ENCODE measurements around the gene PVALEF. TPM values are rescaled to one million over a fixed set of nuclear protein-coding genes. Genes with fewer than 3 reads are reported as not detected.

The PVALEF gene
- polyA plus RNA-seq, 1 of the 3 experiments (the other 2 are of a cell fraction): not detected

DNA sequence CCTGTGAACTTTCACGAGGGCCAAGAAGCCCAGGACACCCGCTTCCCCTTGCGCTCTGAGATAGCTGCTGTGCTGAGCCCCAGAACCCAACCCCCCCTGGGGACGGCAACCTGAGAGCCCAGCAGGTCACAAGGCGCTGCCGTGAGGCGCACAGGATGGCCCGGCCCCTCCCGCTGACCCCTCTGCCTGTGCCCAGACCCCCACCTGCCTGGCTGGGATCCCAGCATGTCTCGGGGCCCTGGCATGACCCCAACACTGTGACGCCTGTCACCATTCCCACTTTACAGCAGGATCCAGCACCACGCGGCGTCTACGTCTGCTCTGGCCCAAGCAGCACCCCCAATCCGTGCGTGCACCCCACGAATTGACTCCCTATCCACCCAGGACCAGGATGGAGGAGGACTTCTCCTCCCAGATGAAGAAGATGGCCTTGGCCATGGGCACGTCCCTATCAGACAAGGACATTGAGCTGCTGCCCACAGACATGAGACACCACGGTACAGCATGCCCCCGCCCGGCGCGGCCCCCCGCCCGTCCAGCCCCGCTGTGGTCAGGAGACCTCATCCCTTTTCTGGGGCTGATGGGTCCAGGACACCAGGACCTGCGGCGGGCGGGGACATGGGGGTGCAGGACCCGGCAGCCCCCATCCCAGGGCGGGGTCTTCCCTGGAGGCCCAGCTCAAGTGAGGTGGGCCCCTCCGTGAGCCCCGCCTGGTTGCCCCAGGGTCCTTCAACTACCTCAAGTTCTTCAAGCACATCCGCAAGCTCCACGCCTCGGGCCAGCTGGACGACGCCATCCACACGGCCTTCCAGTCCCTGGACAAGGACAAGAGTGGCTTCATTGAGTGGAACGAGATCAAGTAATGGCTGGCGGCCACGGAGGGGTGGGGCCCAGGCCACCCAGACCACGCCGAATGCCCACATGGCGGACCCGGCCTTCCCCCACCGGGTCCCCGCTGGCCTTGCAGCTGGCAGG lies 15.8 kb downstream of the PVALEF start:
- 84% methylated on average over 37 of the region's 49 CpGs for WGBS (ENCODE audit: low lambda C conversion rate)
- Histone ChIP-seq H3K4me2 (no peak overlapping the region), H3K9me3 (no peaks in the 10 kb centered on the region), H4K20me1 (ENCODE audit: insufficient read depth) (no peaks in the 10 kb centered on the region), H3K4me3 (ENCODE audit: low read depth in 2 of 2, low read length in 1 of 2) (no peak overlapping the region), H3K9me2 (no peaks in the 10 kb centered on the region), H3K27me3 (ENCODE audit: insufficient read depth) (no peaks in the 10 kb centered on the region), H3F3A (replicated peaks; ENCODE audit: insufficient read depth) (peaks cover 5% of the 10 kb centered on the region), H3K27ac (ENCODE audit: low read depth in 2 of 2, low read length in 1 of 2) (no peak overlapping the region), H3K4me1 (ENCODE audit: control insufficient read depth in 1 of 2, insufficient read depth in 2 of 2, low read depth in 1 of 2, low read length in 1 of 2) (peaks cover 0 to 7% of the 10 kb centered on the region in 2 experiments; a peak in 1 of 4 replicates), H3K36me3 (replicated peaks in 1 of 2; ENCODE audit: control insufficient read depth in 1 of 2, insufficient read depth in 2 of 2, low read length in 1 of 2) (no peaks in the 10 kb centered on the region), H3K9ac (no peak overlapping the region), H3K79me2 (ENCODE audit: insufficient read depth) (no peaks in the 10 kb centered on the region), H2AFZ (ENCODE audit: low read depth) (no peak overlapping the region)
- no peak for DNase-seq
- POLR2A ChIA-PET: no interaction called here
- CTCF ChIA-PET: interaction anchor here (1.3 to 3.6 kb wide), 5 partner anchors 15 to 157 kb away, joined by 4 to 18 read pairs (median 9); no protein-coding TSS in a partner anchor
- TF ChIP-seq RFX5 (IDR thresholded peaks at IDR 0.05; ENCODE audit: low read length): no peak
- TF ChIP-seq MEF2A (IDR thresholded peaks at IDR 0.05; ENCODE audit: borderline replicate concordance, low read depth): no peak
- no peak for TF ChIP-seq RXRA (IDR thresholded peaks at IDR 0.05; ENCODE audit: borderline replicate concordance, low read depth)
- no peak for TF ChIP-seq EP300 (IDR thresholded peaks at IDR 0.05; ENCODE audit: borderline replicate concordance in 1 of 2, low read depth in 1 of 2, low read length in 1 of 2)
- TF ChIP-seq, protein P1, sequence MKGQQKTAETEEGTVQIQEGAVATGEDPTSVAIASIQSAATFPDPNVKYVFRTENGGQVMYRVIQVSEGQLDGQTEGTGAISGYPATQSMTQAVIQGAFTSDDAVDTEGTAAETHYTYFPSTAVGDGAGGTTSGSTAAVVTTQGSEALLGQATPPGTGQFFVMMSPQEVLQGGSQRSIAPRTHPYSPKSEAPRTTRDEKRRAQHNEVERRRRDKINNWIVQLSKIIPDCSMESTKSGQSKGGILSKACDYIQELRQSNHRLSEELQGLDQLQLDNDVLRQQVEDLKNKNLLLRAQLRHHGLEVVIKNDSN (IDR thresholded peaks at IDR 0.05; ENCODE audit: borderline replicate concordance, low read depth): no peak
- no peak for TF ChIP-seq POLR2AphosphoS5 (IDR thresholded peaks at IDR 0.05; ENCODE audit: low read depth, low read length)
- TF ChIP-seq, protein P2, sequence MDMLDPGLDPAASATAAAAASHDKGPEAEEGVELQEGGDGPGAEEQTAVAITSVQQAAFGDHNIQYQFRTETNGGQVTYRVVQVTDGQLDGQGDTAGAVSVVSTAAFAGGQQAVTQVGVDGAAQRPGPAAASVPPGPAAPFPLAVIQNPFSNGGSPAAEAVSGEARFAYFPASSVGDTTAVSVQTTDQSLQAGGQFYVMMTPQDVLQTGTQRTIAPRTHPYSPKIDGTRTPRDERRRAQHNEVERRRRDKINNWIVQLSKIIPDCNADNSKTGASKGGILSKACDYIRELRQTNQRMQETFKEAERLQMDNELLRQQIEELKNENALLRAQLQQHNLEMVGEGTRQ (IDR thresholded peaks at IDR 0.05; ENCODE audit: borderline replicate concordance, low read depth, low read length): no peak
- no peak for TF ChIP-seq TEAD4 (IDR thresholded peaks at IDR 0.05; ENCODE audit: borderline replicate concordance, insufficient read depth)
- TF ChIP-seq GATA2 (CRISPR knock-in tag; IDR thresholded peaks at IDR 0.05): no peak
- TF ChIP-seq SMC3 (IDR thresholded peaks at IDR 0.05; ENCODE audit: low read depth, low read length): no peak
- TF ChIP-seq FOSL2 (IDR thresholded peaks at IDR 0.05; ENCODE audit: borderline replicate concordance, low read depth): no peak
- no peak for TF ChIP-seq JUND (IDR thresholded peaks at IDR 0.05)
- no peak for TF ChIP-seq CHD2 (IDR thresholded peaks at IDR 0.05; ENCODE audit: low read length, partially characterized antibody)
- TF ChIP-seq, protein P3, sequence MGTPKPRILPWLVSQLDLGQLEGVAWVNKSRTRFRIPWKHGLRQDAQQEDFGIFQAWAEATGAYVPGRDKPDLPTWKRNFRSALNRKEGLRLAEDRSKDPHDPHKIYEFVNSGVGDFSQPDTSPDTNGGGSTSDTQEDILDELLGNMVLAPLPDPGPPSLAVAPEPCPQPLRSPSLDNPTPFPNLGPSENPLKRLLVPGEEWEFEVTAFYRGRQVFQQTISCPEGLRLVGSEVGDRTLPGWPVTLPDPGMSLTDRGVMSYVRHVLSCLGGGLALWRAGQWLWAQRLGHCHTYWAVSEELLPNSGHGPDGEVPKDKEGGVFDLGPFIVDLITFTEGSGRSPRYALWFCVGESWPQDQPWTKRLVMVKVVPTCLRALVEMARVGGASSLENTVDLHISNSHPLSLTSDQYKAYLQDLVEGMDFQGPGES (IDR thresholded peaks at IDR 0.05; ENCODE audit: low read depth, low read length): no peak
- TF ChIP-seq, protein P4, sequence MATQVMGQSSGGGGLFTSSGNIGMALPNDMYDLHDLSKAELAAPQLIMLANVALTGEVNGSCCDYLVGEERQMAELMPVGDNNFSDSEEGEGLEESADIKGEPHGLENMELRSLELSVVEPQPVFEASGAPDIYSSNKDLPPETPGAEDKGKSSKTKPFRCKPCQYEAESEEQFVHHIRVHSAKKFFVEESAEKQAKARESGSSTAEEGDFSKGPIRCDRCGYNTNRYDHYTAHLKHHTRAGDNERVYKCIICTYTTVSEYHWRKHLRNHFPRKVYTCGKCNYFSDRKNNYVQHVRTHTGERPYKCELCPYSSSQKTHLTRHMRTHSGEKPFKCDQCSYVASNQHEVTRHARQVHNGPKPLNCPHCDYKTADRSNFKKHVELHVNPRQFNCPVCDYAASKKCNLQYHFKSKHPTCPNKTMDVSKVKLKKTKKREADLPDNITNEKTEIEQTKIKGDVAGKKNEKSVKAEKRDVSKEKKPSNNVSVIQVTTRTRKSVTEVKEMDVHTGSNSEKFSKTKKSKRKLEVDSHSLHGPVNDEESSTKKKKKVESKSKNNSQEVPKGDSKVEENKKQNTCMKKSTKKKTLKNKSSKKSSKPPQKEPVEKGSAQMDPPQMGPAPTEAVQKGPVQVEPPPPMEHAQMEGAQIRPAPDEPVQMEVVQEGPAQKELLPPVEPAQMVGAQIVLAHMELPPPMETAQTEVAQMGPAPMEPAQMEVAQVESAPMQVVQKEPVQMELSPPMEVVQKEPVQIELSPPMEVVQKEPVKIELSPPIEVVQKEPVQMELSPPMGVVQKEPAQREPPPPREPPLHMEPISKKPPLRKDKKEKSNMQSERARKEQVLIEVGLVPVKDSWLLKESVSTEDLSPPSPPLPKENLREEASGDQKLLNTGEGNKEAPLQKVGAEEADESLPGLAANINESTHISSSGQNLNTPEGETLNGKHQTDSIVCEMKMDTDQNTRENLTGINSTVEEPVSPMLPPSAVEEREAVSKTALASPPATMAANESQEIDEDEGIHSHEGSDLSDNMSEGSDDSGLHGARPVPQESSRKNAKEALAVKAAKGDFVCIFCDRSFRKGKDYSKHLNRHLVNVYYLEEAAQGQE (IDR thresholded peaks at IDR 0.05; ENCODE audit: low read depth, low read length): no peak
- TF ChIP-seq EZH2phosphoT487 (IDR thresholded peaks at IDR 0.05; ENCODE audit: borderline replicate concordance, low read depth): no peak
- TF ChIP-seq GABPA (IDR thresholded peaks at IDR 0.05; ENCODE audit: low read depth): no peak
